NCI-H2081 treated with DMSO at 0.1 percent for 48 hours (cell line): ENCODE data around the gene ZYX.
A peak's percentile ranks its signal among the peaks of the same experiment; 100 is the strongest.

ENCODE experiments used
- DNase-seq: peaks from one replicate; lab custom pipeline; 2025; lab: John Stamatoyannopoulos, UW

Gene ZYX

GRCh38 chr7:143362131-143363015, 18.8 kb upstream of the ZYX start, which contains the start of gene FAM131B:
Gene FAM131B (minus strand): TSS chr7:143362713. CDS start chr7:143362603, 110 bp downstream.
- DNase-seq: no peak

- DNase-seq: no peak
Measured at GRCh38 chr7:143363016-143363937, 17.9 kb upstream of the ZYX start.

- no peak for DNase-seq
Measured at GRCh38 chr7:143367972-143368371, 13.2 kb upstream of the ZYX start.

- DNase-seq: no peak
Measured at GRCh38 chr7:143368387-143368786, 12.8 kb upstream of the ZYX start.

- DNase-seq: no peak
Measured at GRCh38 chr7:143369678-143370651, 11.2 kb upstream of the ZYX start.

GRCh38 chr7:143372070-143372469, 9.1 kb upstream of the ZYX start:
- peak; percentile 75 for DNase-seq

GRCh38 chr7:143373255-143373794, 7.8 kb upstream of the ZYX start:
- DNase-seq: no peak

GRCh38 chr7:143374561-143374960, 6.6 kb upstream of the ZYX start:
- no peak for DNase-seq

- DNase-seq: no peak
Measured at GRCh38 chr7:143375298-143376034, 5.7 kb upstream of the ZYX start.

GRCh38 chr7:143376396-143376795, 4.7 kb upstream of the ZYX start:
- DNase-seq: no peak

- DNase-seq: no peak
Measured at GRCh38 chr7:143379611-143380259, 1.4 kb upstream of the ZYX start.

- peak; percentile 21 for DNase-seq
Measured at GRCh38 chr7:143380260-143380645, 892 bp upstream of the ZYX start.

GRCh38 chr7:143381427-143382125, 431 bp downstream of the ZYX start:
- no peak for DNase-seq

GRCh38 chr7:143382126-143382790, 1.1 kb downstream of the ZYX start:
- DNase-seq: no peak

GRCh38 chr7:143382791-143383641, 1.9 kb downstream of the ZYX start:
- no peak for DNase-seq

- no peak for DNase-seq
Measured at GRCh38 chr7:143383642-143383957, 2.5 kb downstream of the ZYX start.

- no peak for DNase-seq
Measured at GRCh38 chr7:143384148-143384547, 3.0 kb downstream of the ZYX start.
